Lung (tissue), 12 donors: ENCODE results near the gene KCND2. TPM values are rescaled to one million over a fixed set of nuclear protein-coding genes. Genes with fewer than 3 reads are reported as not detected.
"Not testable (repeated sequence)": the region's sequence is repeated elsewhere in the genome, so short reads cannot be mapped to it uniquely, and the experiment has no call there.

Experiments used
- ATAC-seq: fragments of 200-7000 bp; cut with Tn5 transposase; one replicate; pipeline ENCODE4 v1.9.1; 2020; ENCODE audit warnings: moderate number of reproducible peaks; ENCODE audit not compliant: insufficient read depth, low FRiP score
- DNase-seq, 3 donors: peaks; one replicate each; pipeline ENCODE4 v3.0.0-alpha.2; 2013 to 2017
- H3K27ac ChIP-seq, 2 donors: one replicate each; pipeline ENCODE4 v1.5.1; 2013; ENCODE audit warnings: mild to moderate bottlenecking in 2 of 2, moderate library complexity in 2 of 2, control low read depth in 1 of 2, inconsistent platforms in 1 of 2, low read depth in 1 of 2, low read length in 1 of 2
- H3K27me3 ChIP-seq, 3 donors: one replicate each; pipeline ENCODE4 v1.5.1; 2013; ENCODE audit warnings: low read length in 2 of 3; ENCODE audit not compliant: control insufficient read depth in 3 of 3, insufficient read depth in 3 of 3
- H3K36me3 ChIP-seq, 4 donors: one replicate each; pipeline ENCODE4 v1.5.1; 2013; ENCODE audit warnings: low read length in 4 of 4, mild to moderate bottlenecking in 1 of 4, moderate library complexity in 1 of 4; ENCODE audit not compliant: control insufficient read depth in 4 of 4, insufficient read depth in 4 of 4
- H3K4me1 ChIP-seq, 5 donors: one replicate each; pipeline ENCODE4 v1.5.1; 2013; ENCODE audit warnings: low read length in 5 of 5, mild to moderate bottlenecking in 2 of 5, moderate library complexity in 1 of 5; ENCODE audit not compliant: control insufficient read depth in 5 of 5, insufficient read depth in 5 of 5
- H3K4me3 ChIP-seq: one replicate; pipeline ENCODE4 v1.5.1; 2013; ENCODE audit warnings: mild to moderate bottlenecking, control low read depth, moderate library complexity
- H3K9ac ChIP-seq, 2 donors: one replicate each; pipeline ENCODE4 v1.5.1; 2013; ENCODE audit warnings: low read length in 2 of 2, control low read depth in 1 of 2; ENCODE audit not compliant: insufficient read depth in 1 of 2
- H3K9me3 ChIP-seq, 4 donors: one replicate each; pipeline ENCODE4 v1.5.1; 2013; ENCODE audit warnings: low read length in 3 of 4, mild to moderate bottlenecking in 1 of 4, moderate library complexity in 1 of 4; ENCODE audit not compliant: control insufficient read depth in 4 of 4, insufficient read depth in 3 of 4
- CTCF ChIP-seq: IDR thresholded peaks from 2 replicates; pipeline ENCODE4 v1.5.1; 2012; ENCODE audit warnings: mild to moderate bottlenecking; ENCODE audit errors: control extremely low read depth, extremely low read depth
- WGBS, 2 donors: extraction: QIAGEN DNeasy Blood & Tissue Kit; methylation state at CpG; one replicate each; pipeline ENCODE4 v1.1.7; 2013; 5-methylcytosine and 5-hydroxymethylcytosine counted together
- polyA plus RNA-seq, 2 donors: library from polyadenylated mRNA; stranded (reverse); fragments of 200-250 nt; gene quantifications; one replicate each; pipeline ENCODE4 v1.2.1, GENCODE V29; 2013
- total RNA-seq, 2 donors: library from RNA; depleted of rRNA in 1 of 2; stranded (reverse); fragments of >200 nt in 1 of 2; gene quantifications; one replicate each; pipeline ENCODE4 v1.2.1, GENCODE V29; 2014 to 2021
- donor health status: control.
- donor health status: control.
- donor health status: Bipolar disorder and iron deficiency.
- donor health status: healthy.
- donor health status: DM: yes; HTN: yes; CAD: no.

Gene KCND2
- total and polyA plus RNA-seq, 4 donors, result 0.03 to 1.1 (median 0.10) TPM

- no peak overlapping the region for H3K4me3 ChIP-seq
- H3K36me3 ChIP-seq, result no peaks in the 10 kb centered on the region
- no peak overlapping the region for H3K9ac ChIP-seq
- no peak for TF ChIP-seq CTCF
- DNase-seq (no peak), ATAC-seq (no peak)
- no peaks in the 10 kb centered on the region for H3K4me1 ChIP-seq
- H3K27ac ChIP-seq, result no peak overlapping the region
- H3K9me3 ChIP-seq, result no peaks in the 10 kb centered on the region
- H3K27me3 ChIP-seq, result no peaks in the 10 kb centered on the region
Measured at GRCh38 chr7:120775755-120776154, 502.8 kb downstream of the KCND2 start.

- 73 to 82% methylated on average over 8 of the region's 8 CpGs for WGBS, 2 donors
Measured at GRCh38 chr7:120779078-120779477, 506.1 kb downstream of the KCND2 start.

GRCh38 chr7:120780451-120780850 is 507.5 kb downstream of the KCND2 start:
- WGBS, 2 donors, result 90% methylated on average over 7 of the region's 7 CpGs

More at GRCh38 chr7:120779078-120779477, 506.1 kb downstream of the KCND2 start:
- not testable (repeated sequence) for ATAC-seq, H3K4me1 ChIP-seq, H3K27ac ChIP-seq, H3K9me3 ChIP-seq, H3K36me3 ChIP-seq, H3K9ac ChIP-seq, H3K4me3 ChIP-seq, H3K27me3 ChIP-seq, DNase-seq

GRCh38 chr7:120780938-120781337 is 508.0 kb downstream of the KCND2 start:
- DNase-seq (no peak), ATAC-seq (no peak)
- H3K36me3 ChIP-seq, result no peaks in the 10 kb centered on the region
- no peaks in the 10 kb centered on the region for H3K27me3 ChIP-seq
- H3K9ac ChIP-seq, result no peak overlapping the region
- no peaks in the 10 kb centered on the region for H3K4me1 ChIP-seq
- no peak overlapping the region for H3K27ac ChIP-seq
- no peaks in the 10 kb centered on the region for H3K9me3 ChIP-seq
- no peak overlapping the region for H3K4me3 ChIP-seq
- TF ChIP-seq CTCF, result no peak
- 90 to 91% methylated on average over 6 of the region's 6 CpGs for WGBS, 2 donors

More at GRCh38 chr7:120780451-120780850, 507.5 kb downstream of the KCND2 start:
- not testable (repeated sequence) for H3K27me3 ChIP-seq, H3K9me3 ChIP-seq, DNase-seq, ATAC-seq, H3K4me3 ChIP-seq, H3K36me3 ChIP-seq, H3K4me1 ChIP-seq, H3K27ac ChIP-seq, H3K9ac ChIP-seq

- not testable (repeated sequence) for H3K27me3 ChIP-seq, H3K4me3 ChIP-seq, H3K9me3 ChIP-seq, DNase-seq, H3K36me3 ChIP-seq, ATAC-seq, H3K9ac ChIP-seq, H3K4me1 ChIP-seq, H3K27ac ChIP-seq
- WGBS, 2 donors, result 95 to 97% methylated on average over 10 of the region's 10 CpGs
Measured at GRCh38 chr7:120781924-120782323, 508.9 kb downstream of the KCND2 start.
